ENCODE data around the gene CAB39.

Gene CAB39

GRCh38 chr2:230864605-230865306 lies 152.1 kb downstream of the CAB39 start, which contains the start of gene ITM2C:
ITM2C (plus strand) TSS chr2:230864942; CDS start chr2:230865026, 84 bp downstream.
- peak; percentile 62 for ATAC-seq (replicated peaks)
- Mint-ChIP-seq H3K9me3 (no peaks in the 10 kb centered on the region), H3K27me3 (peaks cover 9 to 22% of the 10 kb centered on the region in 2 donors), H3K27ac (peak within 1 kb of the TSS; percentile 80 to 85), H3K36me3 (ENCODE audit: insufficient read depth) (peaks cover 9% of the 10 kb centered on the region), H3K4me3 (peak within 1 kb of the TSS; percentile 89 to 92), H3K4me1 (ENCODE audit: low read depth in 2 of 2) (peaks cover 41% of the 10 kb centered on the region in 2 donors)
- peak; percentile 59 to 64 (median 59) for DNase-seq

GRCh38 chr2:230865307-230865765 lies 152.7 kb downstream of the CAB39 start:
- peak overlapping the region; percentile 79 to 80 for H3K27ac Mint-ChIP-seq
- no peak for ATAC-seq (replicated peaks)

GRCh38 chr2:230865766-230866755 lies 153.4 kb downstream of the CAB39 start:
- Mint-ChIP-seq H3K9me3 (no peaks in the 10 kb centered on the region), H3K27ac (peak overlapping the region; percentile 80 to 85), H3K27me3 (peaks cover 8 to 17% of the 10 kb centered on the region in 2 donors), H3K4me3 (peak overlapping the region; percentile 89 to 92), H3K36me3 (ENCODE audit: insufficient read depth) (peaks cover 9% of the 10 kb centered on the region), H3K4me1 (ENCODE audit: low read depth in 2 of 2) (peaks cover 38% of the 10 kb centered on the region in 2 donors)
- DNase-seq, result peak; percentile 33 to 41 (median 41)
- peak; percentile 41 for ATAC-seq (replicated peaks)

More at GRCh38 chr2:230865307-230865765, 152.7 kb downstream of the CAB39 start:
- peaks cover 9 to 22% of the 10 kb centered on the region in 2 donors for H3K27me3 Mint-ChIP-seq
- peaks cover 9% of the 10 kb centered on the region for H3K36me3 Mint-ChIP-seq (ENCODE audit: insufficient read depth)
- H3K4me3 Mint-ChIP-seq, result peak overlapping the region; percentile 89 to 92
- H3K9me3 Mint-ChIP-seq, result no peaks in the 10 kb centered on the region
- DNase-seq, result no peak
- peaks cover 41% of the 10 kb centered on the region in 2 donors for H3K4me1 Mint-ChIP-seq (ENCODE audit: low read depth in 2 of 2)

GRCh38 chr2:230866756-230867523 lies 154.3 kb downstream of the CAB39 start:
- Mint-ChIP-seq H3K4me3 (peak overlapping the region; percentile 89 to 92), H3K4me1 (ENCODE audit: low read depth in 2 of 2) (peaks cover 30 to 31% of the 10 kb centered on the region in 2 donors)

GRCh38 chr2:230868161-230868946 lies 155.7 kb downstream of the CAB39 start:
- DNase-seq, result no peak
- H3K36me3 Mint-ChIP-seq (ENCODE audit: insufficient read depth), result peaks cover 9% of the 10 kb centered on the region
- no peaks in the 10 kb centered on the region for H3K9me3 Mint-ChIP-seq
- H3K4me1 Mint-ChIP-seq (ENCODE audit: low read depth in 2 of 2), result peaks cover 33% of the 10 kb centered on the region in 2 donors
- H3K27me3 Mint-ChIP-seq, result no peaks in the 10 kb centered on the region
- no peak overlapping the region for H3K4me3 Mint-ChIP-seq
- no peak for ATAC-seq (replicated peaks)
- peak overlapping the region in 1 of 2 donors; percentile 72 for H3K27ac Mint-ChIP-seq

More at GRCh38 chr2:230866756-230867523, 154.3 kb downstream of the CAB39 start:
- H3K36me3 Mint-ChIP-seq (ENCODE audit: insufficient read depth), result peaks cover 9% of the 10 kb centered on the region
- DNase-seq (peak; percentile 60 to 78 (median 74)), ATAC-seq (replicated peaks) (peak; percentile 69)
- peak overlapping the region in 1 of 2 donors; percentile 72 for H3K27ac Mint-ChIP-seq
- H3K27me3 Mint-ChIP-seq, result peaks cover 0 to 8% of the 10 kb centered on the region in 2 donors
- H3K9me3 Mint-ChIP-seq, result no peaks in the 10 kb centered on the region

GRCh38 chr2:230868947-230869913 lies 156.6 kb downstream of the CAB39 start:
- no peak overlapping the region for H3K4me3 Mint-ChIP-seq
- no peaks in the 10 kb centered on the region for H3K9me3 Mint-ChIP-seq
- H3K36me3 Mint-ChIP-seq (ENCODE audit: insufficient read depth), result peaks cover 6% of the 10 kb centered on the region
- no peaks in the 10 kb centered on the region for H3K27me3 Mint-ChIP-seq
- DNase-seq, result no peak
- H3K4me1 Mint-ChIP-seq (ENCODE audit: low read depth in 2 of 2), result peaks cover 25 to 27% of the 10 kb centered on the region in 2 donors
- ATAC-seq (replicated peaks), result no peak
- H3K27ac Mint-ChIP-seq, result no peak overlapping the region

- no peaks in the 10 kb centered on the region for H3K36me3 Mint-ChIP-seq (ENCODE audit: insufficient read depth)
- H3K9me3 Mint-ChIP-seq, result no peaks in the 10 kb centered on the region
- H3K4me1 Mint-ChIP-seq (ENCODE audit: low read depth in 2 of 2), result peaks cover 20 to 28% of the 10 kb centered on the region in 2 donors
- DNase-seq (no peak), ATAC-seq (replicated peaks) (no peak)
- peak overlapping the region in 1 of 2 donors; percentile 66 for H3K27ac Mint-ChIP-seq
- no peak overlapping the region for H3K4me3 Mint-ChIP-seq
- no peaks in the 10 kb centered on the region for H3K27me3 Mint-ChIP-seq
Observed at GRCh38 chr2:230869914-230870543, 157.4 kb downstream of the CAB39 start.

All from effector memory CD8-positive, alpha-beta T cell (primary cell).